Measurements from ENCODE around the gene HS3ST3A1.

The HS3ST3A1 gene

GRCh38 chr17:13457783-13458182, 143.9 kb downstream of the HS3ST3A1 start:
- no peak for DNase-seq (ENCODE audit: extremely low read depth in 1 of 2, low read depth in 1 of 2)
